ENCODE results near the gene TAS2R60. TPM values are rescaled to one million over a fixed set of nuclear protein-coding genes. Genes with fewer than 3 reads are reported as not detected.
"Not testable (repeated sequence)": the region's sequence is repeated elsewhere in the genome, so short reads cannot be mapped to it uniquely, and the experiment has no call there.

TAS2R60 gene
- total RNA-seq, 4 donors from 2014 or later: not detected

DNA sequence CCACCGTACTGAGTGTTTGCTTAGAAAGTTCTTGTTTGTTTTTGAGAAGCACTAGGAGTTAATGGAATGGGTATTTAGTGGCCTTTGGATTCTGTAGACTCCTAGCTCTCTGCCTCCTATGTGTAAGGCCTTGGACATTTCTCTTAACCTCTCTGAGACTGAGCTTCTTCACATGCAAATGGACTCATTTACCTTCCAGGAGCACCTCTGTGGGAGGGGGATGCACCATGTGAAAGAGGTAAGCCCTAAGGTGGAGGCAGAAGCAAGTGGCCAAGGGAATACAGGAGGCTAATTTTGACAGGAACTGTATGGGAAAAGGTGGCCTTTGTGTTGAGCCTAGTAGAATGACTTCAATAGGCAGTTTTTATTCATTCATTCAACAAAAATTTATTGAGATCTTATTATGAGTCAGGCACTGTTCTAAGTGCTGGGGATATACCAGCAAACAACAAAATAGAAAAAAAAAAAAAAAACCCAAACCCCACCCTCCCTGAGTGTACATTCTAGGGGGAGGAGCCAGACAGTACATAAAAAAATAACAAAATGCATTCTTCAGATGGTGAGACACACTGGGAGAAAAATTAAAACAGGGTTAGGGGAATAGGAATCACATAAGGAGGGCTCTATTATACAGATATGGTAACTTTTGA, 25.4 kb upstream of the TAS2R60 start:
- H3K4me3 ChIP-seq (ENCODE audit: low read depth, poor library complexity, severe bottlenecking): no peak overlapping the region
- TF ChIP-seq, protein P1, sequence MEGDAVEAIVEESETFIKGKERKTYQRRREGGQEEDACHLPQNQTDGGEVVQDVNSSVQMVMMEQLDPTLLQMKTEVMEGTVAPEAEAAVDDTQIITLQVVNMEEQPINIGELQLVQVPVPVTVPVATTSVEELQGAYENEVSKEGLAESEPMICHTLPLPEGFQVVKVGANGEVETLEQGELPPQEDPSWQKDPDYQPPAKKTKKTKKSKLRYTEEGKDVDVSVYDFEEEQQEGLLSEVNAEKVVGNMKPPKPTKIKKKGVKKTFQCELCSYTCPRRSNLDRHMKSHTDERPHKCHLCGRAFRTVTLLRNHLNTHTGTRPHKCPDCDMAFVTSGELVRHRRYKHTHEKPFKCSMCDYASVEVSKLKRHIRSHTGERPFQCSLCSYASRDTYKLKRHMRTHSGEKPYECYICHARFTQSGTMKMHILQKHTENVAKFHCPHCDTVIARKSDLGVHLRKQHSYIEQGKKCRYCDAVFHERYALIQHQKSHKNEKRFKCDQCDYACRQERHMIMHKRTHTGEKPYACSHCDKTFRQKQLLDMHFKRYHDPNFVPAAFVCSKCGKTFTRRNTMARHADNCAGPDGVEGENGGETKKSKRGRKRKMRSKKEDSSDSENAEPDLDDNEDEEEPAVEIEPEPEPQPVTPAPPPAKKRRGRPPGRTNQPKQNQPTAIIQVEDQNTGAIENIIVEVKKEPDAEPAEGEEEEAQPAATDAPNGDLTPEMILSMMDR (IDR thresholded peaks at IDR 0.05): no peak
- no peak for TF ChIP-seq POLR2A (IDR thresholded peaks at IDR 0.05)
- no peak for DNase-seq (ENCODE audit: low spot score in 2 of 2)
- intact Hi-C loops (cut with DNase I; ENCODE audit: low total_unique reads): loop anchor here (2.0 kb wide), 1 partner anchor 47 kb away; no protein-coding TSS in a partner anchor
- WGBS, 2 donors: 39 to 75% methylated on average over 1 of the region's 1 CpG

DNA sequence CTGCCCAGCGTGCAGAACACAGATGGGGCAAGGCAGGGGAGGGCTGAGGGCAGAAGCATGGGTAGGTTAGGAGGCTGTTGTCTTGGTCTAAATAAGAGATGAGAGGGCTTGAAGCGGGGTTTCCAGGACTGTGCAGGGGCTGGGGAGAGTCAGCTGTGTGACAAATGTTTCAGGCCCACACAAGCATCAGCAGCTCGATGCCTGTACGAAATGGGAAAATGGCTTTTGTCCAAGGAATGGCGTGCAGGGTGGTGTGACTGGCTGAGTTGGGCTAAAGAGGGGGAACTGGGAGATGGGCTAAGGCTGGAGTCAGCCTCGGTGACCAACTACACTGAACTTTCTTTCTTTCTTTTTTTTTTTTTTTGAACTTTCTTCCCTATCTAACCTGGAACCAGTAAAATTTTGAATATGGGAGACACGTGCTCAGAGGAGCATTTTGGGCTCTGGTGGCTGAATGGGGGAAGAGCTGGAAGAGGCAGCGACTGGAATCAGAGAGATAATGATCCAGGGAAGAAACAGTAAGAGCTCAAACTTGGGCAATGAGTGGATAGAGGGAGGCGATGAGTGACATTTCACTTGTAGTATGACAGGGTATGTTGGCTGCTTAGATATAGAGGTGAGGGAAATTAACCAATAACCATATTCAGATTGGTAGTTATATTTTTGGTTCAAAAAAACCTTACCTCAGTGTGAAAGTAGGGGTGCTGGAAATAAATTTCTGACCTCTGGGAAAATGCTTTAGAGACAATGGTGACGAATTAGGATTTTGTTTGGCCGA, 24.4 kb upstream of the TAS2R60 start:
- no peak for DNase-seq (ENCODE audit: low spot score in 2 of 2)
- intact Hi-C loops (cut with DNase I; ENCODE audit: low total_unique reads): no loop called here
- H3K4me3 ChIP-seq (ENCODE audit: low read depth, poor library complexity, severe bottlenecking): no peak overlapping the region
- 74 to 77% methylated on average over 11 of the region's 11 CpGs for WGBS, 2 donors
- TF ChIP-seq, protein P1 (IDR thresholded peaks at IDR 0.05): no peak
- TF ChIP-seq POLR2A (IDR thresholded peaks at IDR 0.05): no peak

DNA sequence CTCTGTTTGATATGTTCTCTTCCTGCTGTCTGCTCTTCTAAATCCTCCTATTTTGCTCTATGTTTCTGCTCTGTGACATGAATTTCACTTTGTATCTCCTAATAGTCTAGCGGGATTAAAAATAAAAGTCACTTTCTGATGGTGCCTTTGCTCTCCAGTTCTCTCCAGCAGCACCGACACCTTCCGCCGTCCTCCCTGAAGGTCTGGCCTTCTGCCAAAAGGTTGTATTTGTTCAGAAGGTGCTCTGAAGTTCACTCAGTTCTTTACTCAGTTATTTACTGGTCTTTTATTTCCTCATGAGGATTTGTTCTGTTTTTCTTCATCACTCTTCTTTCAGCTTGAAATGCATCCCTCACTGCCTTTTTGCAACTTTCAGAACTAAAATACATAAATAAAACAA, 23.4 kb upstream of the TAS2R60 start:
- intact Hi-C loops (cut with DNase I; ENCODE audit: low total_unique reads): no loop called here
- no peak for TF ChIP-seq POLR2A (IDR thresholded peaks at IDR 0.05)
- TF ChIP-seq, protein P1 (IDR thresholded peaks at IDR 0.05): no peak
- 46 to 48% methylated on average over 4 of the region's 4 CpGs for WGBS, 2 donors
- DNase-seq (ENCODE audit: low spot score in 2 of 2): no peak
- H3K4me3 ChIP-seq (ENCODE audit: low read depth, poor library complexity, severe bottlenecking): no peak overlapping the region

DNA sequence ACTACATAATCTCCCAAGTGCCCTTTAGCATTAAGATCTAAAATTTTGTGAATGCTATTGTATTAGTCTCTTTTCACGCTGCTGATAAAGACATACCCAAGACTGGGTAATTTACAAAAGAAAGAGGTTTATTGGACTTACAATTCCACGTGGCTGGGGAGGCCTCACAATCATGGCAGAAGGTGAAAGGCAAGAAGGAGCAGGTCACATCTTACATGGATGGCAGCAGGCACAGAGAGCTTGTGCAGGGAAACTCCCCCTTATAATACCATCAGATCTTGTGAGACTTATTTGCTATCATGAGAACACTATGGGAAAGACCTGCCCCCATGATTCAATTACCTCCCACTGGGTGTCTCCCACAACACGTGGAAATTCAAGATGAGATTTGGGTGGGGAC, 22.6 kb upstream of the TAS2R60 start:
- intact Hi-C loops (cut with DNase I; ENCODE audit: low total_unique reads); DNase-seq (ENCODE audit: low spot score in 2 of 2); H3K4me3 ChIP-seq (ENCODE audit: low read depth, poor library complexity, severe bottlenecking): not testable (repeated sequence)
- WGBS, 2 donors: 61 to 67% methylated on average over 3 of the region's 3 CpGs

DNA sequence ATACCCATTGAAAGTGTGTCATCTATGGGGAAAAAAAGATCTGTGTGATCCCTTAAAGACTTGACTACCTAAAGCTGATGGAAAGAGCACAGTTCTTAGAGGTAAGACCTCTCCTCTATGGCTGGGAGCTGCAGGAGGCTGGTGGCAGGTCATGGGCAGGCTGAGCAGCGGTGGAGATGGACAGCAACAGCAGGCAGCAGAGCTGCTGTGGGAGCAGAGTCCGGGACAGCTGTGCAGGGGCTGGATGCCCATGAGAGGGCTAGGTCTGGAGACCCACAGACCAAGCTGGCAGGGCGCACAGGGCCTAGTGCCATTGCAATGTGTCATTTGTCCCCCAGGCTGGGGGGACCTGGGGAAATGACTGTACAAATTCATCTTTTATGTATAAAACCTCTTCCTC, 21.2 kb upstream of the TAS2R60 start:
- 89 to 95% methylated on average over 3 of the region's 3 CpGs for WGBS, 2 donors
- no peak overlapping the region for H3K4me3 ChIP-seq (ENCODE audit: low read depth, poor library complexity, severe bottlenecking)
- no peak for DNase-seq (ENCODE audit: low spot score in 2 of 2)
- TF ChIP-seq POLR2A (IDR thresholded peaks at IDR 0.05): no peak
- TF ChIP-seq, protein P1 (IDR thresholded peaks at IDR 0.05): no peak
- intact Hi-C loops (cut with DNase I; ENCODE audit: low total_unique reads): no loop called here

DNA sequence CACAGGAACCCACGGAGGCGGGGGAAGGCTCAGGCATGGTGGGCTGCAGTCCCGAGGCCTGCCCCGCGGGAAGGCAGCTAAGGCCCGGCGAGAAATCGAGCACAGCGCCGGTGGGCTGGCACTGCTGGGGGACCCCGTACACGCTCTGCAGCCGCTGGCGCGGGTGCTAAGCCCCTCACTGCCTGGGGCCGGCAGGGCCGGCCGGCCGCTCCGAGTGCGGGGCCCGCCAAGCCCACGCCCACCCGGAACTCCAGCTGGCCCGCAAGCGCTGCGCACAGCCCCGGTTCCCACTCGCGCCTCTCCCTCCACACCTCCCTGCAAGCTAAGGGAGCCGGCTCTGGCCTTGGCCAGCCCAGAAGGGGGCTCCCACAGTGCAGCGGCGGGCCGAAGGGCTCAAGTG, 18.8 kb upstream of the TAS2R60 start:
- WGBS, 2 donors: 94 to 97% methylated on average over 17 to 34 of the region's 34 CpGs
- DNase-seq (ENCODE audit: low spot score in 2 of 2); H3K4me3 ChIP-seq (ENCODE audit: low read depth, poor library complexity, severe bottlenecking); intact Hi-C loops (cut with DNase I; ENCODE audit: low total_unique reads): not testable (repeated sequence)

Measured in lower leg skin (tissue), 4 donors.